ENCODE data around the gene AFF3.

The AFF3 gene

DNA sequence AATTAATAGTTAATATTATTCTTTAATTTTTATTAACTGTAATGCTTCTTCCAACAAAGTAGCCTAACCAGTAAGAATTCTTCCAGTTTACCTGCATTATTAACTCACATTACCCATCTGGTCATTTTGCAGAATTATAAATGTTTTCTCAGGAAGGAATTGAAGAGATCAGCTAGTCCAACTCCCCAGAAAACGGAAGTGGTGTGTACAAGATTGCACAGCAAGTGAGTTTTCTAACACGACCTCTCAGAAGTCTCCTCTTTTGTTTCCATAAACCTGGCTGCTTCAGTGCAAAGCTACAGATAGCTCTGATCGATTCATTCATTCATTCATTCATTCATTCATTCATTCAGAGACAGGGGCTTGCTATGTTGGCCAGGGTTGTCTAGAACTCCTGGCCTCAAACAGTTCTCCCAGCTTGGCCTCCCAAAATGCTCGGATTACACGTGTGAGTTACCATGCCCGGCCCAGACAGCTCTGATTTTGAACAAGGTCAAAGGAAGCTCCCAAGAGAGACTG lies 523.8 kb downstream of the AFF3 start:
- no peak for DNase-seq

DNA sequence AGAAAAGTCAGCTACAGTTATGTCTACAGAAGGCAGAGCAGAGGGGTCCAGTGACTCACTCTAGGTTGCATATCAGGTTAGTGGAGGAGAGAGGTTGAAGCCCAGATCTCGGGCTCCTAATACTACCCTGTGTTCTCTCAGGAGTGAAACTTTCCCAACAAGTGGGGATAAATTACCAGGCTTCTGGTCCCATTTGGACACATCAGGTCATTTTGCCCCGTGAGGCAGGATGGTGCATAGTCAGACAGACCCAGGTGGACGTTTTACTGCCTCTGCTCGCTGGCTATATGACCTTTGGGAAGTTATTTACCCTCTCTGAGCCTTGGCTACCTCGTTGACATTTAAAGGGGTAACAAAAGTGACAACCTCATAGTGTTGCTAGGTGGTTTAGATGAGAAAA lies 524.6 kb downstream of the AFF3 start:
- DNase-seq = no peak

DNA sequence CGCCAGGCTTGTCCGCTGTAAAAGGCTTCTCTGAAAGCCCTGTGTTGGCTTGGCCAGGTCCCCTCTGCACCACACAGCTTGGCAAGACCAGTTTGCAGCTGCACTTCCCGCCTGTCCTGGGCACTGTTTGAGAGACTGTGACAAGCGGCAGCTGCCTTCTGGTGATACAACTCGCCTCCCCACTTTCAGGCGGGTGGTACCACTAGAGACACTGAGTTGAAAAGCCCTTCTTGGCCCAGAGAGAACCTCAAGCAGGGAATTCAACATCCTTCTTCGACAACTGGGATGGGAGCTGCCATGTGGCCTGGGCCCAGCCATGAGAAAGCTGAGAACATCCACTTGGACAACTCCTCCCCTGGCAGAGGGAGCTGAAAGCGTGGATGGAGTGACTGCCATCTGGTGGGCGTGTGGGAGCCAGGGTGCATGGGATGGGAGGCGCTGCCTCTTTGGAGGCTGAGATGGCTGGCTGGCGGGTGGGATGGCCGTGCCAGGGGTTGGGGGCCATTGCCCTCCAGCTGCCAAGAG lies 527.1 kb downstream of the AFF3 start:
- DNase-seq = no peak

DNA sequence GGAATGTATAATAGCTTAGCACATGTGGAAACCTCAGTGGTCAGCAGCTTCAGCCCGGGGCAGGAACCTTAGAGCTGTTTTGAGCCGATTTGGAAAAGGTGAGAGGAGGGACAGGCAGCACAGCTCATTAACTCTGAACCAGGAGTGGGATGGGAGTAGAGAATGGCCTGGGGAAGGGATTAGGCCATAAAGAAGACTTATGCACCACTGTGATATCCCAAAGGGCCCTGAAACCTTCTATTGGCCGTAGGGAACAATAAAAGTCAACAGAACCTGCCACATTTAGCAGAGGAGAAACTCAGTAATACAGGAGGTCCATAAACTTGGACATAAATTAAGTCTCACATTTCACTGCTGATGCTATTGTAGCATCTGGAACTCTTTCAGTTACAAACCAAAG lies 528.4 kb downstream of the AFF3 start:
- no peak for DNase-seq

DNA sequence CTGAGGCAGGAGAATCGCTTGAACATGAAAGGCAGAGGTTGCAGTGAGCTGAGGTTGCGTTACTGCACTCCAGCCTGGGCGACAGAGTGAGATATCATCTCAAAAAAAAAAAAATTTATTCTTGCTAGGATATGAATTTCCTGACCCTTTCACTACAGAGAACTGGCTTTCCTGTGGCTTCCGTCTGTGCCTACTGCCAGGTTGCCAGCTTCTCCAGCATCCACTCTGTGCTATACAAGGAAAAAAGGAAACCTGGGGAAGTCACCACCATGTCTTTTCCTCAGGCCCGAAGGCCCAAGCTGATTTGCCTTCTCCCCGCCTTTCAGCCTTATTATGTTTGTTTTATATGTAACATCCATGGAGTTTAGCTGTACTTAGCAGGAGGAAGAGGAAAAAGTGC lies 530.6 kb downstream of the AFF3 start:
- no peak for DNase-seq

DNA sequence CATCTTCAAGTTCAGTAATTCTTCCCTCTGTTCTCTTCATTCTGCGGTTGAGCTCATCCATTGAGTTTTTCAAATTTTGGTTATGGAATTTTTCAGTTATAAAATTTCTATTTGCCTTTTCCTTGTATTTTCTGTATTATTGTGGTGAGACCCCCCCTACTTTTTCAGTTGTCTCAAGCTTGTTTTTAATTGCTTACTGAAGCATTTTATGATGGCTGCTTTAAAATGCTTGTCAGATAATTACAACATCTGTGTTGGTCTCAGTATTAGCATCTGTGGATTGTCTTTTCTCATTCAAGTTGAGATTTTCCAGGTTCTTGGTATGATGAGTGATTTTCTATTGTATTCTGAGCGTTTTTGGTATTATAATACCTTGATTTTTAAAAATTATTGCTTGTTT lies 531.4 kb downstream of the AFF3 start:
- DNase-seq = no peak

DNA sequence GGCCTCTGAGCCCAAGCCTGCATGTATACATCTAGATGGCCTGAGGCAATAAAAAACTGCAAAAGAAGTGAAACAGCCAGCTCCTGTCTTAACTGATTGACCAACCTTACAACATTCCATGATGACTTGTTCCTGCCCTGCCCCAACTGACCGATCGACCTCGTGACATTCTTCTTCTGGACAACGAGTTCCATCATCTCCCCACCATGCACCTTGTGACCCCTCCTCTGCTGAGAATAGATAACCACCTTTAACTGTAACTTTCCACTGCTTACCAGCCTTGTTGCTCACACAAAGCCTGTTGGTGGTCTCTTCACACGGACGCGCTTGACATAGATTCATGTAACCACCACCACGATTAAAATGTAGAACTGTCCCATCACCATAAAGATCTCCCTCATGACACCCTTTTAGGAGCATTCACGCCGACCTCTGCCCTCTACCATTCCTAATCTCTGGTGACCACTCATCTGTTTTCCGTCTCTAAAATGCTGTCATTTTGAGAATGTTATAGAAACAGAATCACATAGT lies 532.5 kb downstream of the AFF3 start:
- no peak for DNase-seq

DNA sequence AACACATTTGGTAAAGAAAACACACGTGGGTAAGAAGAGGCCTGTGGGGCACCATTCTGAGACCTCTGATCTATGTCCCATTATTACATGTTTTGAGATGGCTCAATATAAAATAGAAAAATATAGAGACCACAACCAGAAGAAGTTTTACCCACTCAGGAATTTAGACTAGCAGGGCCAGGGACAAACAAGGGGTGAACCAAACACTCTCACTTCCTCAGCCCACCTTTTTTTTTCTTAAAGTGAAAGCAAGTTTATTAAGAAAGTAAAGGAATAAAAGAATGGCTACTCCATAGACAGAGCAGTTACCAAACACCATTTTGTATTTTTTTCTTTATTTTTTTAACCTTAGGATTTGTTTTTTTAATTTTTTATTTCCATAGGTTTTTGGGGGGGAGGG lies 533.5 kb downstream of the AFF3 start:
- DNase-seq = no peak

DNA sequence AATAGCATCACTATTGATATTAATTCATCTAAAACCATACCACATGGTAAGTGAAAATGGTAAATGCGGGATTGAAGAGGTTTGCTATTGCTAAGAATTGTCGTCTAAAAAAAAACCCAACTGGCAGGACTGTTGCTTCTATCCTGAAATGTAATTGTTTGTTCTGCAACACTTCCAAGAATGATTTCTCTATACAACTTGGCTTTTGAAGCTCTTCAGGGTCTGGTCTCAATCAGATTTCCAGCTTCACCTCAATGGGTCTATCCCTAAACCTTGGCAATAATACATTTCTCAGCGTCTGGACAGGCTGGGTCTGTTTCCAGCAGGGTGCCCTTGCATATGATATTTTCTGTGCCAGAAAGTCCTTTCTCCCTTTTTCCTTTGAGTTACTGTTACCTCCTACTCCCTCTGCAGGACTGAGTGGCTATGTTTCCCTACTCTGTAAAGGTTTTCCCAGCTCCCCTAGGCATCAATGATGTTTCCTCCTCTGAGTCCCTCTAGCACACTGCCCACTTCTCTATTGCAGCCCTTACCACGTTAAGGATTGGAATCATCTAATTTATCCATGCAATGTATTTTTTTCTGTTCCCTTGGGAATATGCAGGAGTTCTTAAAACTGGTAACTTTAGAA lies 534.4 kb downstream of the AFF3 start:
- no peak for DNase-seq

DNA sequence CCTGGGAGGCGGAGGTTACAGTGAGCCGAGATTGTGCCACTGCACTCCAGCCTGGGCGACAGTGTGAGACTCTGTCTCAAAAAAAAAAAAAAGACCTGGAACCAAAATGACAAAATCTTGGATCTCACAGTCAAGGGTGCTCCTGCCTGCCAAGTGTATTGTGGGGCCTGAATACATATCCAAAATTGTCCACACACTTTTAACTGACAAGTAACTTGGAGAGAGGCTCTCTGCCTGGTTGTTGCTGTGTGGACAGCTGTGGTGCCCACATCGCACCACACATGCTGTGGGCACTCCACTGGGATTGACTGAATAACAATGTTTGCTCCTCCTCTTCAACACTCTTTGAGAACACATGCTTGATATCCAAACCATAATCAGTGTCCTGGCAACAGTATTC lies 534.9 kb downstream of the AFF3 start:
- DNase-seq = no peak

DNA sequence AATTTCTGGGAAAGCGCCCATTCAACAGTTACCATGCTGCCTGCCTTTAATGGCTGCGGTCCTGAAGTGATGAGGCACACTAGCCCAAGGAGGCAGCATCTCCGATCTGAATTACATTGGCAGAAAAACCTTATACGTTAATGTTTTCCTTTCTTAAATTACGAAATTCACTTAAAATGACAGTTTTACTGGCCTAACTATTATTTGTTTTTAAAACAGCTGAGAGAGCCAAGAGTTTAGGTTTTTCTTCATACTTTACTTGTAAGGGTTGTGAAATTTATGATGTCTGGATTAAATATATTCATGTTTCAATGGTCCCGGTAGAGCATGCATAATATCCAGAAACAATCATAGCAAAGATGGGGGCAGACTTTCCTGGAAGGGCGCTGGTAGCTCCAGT lies 537.4 kb downstream of the AFF3 start:
- no peak for DNase-seq

DNA sequence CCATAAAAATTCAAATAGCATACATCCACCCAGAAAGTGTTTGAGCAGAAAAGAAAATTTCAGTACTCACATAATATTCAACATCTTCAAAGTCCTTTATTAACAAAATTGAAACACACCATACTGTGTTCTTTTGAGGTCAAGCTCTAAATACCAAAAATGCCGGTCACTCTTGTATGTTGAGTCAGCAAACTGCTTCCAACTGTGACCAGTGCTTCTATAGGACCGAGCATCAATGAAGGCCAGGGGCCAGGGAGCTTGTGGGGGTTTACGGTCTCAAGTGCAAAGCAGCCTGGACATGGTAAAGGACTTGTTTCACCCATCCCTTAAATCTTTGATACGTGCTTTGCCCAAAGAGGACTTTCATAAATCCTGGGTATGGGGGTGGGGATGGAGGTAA lies 539.9 kb downstream of the AFF3 start:
- no peak for DNase-seq

DNA sequence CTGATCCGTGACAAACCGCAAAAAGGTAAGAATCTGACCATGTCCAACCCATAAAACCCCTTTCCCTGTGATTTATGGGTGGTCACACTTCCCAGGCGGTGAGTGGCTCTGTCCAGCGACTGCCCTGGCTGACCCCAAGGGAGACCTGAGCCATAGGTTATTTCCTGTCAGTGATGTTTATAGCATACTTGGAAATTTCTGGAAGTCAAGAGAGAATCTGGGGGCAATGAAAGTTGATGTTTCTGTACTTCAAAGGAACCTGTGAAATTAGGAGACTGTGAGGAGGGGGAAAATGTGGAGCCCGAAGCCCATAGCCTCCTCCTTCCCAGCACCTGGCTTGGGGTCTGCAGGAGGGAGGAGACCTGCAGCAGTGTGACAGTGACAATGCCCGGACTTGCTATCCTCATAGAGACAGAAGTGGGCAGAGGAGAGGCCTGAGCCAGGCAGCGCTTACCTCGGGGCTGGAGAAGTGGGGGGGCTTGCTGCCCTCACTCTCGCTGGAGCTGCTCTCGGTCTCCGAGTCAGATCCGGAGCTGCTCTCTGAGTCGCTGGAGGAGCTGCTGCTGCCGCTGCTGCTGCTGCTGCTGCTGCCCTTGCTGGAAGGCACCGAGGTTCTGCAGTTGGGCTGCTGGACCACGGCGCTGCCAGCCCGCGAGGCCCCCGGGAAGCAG lies 541.3 kb downstream of the AFF3 start:
- no peak for DNase-seq

DNA sequence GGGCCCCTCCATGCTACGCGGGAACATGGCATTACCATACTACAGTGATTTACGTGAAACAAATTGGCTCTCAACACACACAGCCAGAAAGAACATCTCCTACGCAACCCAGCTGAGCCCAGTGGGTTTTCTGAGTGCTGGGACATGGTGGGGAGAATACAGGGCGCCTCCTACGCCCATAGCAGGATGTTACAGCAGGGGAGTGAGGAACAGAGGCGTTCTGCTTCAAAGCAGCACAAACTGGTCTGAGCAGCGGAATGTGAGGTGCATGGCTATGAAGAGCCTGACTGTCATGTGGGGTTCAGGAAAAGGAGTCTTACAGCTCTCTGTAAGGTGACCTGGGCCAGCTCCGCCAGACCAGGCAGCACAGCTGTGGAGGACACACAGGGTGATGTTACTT lies 543.9 kb downstream of the AFF3 start:
- no peak for DNase-seq

DNA sequence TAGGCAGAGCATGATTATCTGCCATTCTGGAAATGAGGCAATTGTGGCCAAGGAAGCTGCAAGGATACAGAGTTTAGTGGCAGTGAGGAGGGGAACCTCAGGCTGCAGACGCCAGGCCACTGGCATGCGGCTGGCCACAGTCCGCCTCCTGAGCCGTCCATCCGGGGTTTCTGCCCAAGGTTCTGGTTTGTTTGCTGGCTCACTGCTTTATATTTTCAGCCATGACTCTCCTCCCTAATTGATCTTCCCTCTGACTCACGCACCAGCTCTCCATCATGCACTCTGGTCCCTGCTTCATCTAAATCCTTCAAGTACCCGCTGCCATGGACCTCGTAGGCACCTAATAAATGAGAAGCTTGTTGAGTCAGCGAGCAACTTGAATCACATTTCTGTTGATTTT lies 544.8 kb downstream of the AFF3 start:
- DNase-seq = no peak

DNA sequence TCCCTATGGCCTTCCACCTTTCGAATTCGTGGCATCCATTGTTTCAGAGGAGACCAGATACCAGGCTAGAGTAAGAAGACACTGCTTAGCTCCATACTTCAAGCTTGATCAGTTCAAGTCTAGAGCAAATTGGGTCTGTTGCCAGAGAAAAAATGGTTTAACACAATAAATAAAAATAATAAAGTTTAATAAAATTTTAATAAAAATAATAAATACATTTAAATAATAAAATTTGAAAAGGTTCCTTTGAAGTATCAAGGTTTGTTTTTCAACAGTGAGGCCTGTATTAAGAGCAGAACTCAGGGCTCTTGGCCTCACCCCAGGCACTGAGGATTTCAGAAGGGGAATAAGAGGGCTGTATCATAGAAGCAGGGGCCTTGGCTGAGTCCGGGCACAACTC lies 547.0 kb downstream of the AFF3 start:
- no peak for DNase-seq

DNA sequence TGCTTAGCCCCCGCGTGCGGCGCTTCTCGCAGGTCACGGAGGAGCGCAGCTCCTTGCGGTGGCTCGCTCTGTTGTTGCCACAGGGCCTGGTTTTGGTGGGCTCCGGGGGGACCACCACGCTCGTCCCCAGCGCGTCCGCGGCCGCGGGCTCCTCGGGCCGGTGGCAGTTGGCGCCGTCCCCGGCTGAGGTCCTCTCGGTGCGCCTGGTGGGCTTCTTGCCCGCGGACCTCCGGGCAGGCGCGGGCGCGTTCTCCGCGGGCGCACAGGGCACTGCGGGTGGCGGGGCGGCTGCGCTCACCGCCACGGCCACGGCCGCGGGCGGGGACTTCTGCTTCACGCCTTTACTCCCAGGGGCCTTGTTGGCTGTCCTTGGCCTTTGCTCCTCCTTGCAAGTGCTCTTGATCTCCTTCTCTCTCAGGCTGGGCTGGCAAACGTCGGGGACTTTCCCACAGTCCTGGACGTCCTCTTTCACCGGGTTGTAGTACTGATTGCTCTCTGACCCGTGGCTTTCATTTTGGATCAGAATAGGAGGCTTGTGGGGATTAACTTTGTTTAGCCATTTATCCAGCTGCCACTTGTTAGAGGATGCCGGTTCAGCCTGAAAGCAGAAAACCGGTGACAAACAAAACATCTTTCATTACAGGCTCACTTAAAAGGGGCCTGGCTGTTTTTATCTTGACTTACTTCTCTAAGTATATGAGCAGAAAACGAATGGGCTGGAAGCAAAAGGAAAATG lies 548.5 kb downstream of the AFF3 start:
- DNase-seq = no peak

DNA sequence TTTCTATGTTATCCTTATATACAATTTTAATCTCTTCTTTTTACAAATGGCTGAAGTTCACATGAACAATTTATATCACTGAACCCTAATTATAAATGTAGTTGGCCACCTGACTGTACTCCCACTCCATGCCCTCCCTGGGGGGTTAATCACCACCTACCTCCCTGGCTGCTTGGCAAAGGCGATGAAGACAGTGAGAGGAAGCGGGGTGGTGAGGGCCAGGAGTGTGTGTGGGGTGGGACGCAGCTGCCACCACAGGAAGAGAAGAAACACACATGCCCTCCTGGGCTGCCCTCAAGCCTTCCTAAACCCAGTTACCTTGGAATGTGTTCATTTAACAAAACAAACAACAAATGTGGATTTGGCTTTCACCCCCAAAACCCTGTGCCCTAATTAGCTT lies 565.6 kb downstream of the AFF3 start:
- DNase-seq = no peak

DNA sequence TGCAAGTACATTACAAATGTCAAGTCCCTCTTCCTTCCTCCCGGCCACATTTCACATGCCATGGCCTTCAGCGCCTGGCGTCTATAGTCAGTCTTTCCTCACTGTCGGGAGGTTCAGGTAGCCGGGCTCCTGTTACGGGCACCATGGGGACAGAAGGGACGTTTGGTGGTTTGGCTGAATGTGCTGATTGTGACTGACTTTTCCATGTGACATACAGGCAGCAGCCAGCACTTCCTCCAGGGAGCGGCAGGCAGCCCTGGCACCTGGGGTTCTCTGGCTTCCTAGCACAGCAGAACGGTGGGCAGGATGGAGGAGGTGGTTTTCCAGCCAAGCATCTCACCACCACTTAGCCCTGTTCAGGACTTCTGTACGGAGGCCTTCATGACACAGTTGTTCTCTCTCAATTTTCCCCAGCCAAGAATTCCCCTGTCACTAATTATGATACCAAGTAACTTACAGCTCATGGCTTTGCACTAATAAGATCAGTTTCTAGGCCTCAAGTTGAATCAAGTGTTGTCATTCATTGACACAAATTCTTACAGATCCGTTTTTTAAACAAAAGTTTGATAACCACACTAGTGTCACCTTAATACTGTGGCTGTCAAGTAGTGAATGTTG lies 568.6 kb downstream of the AFF3 start:
- no peak for DNase-seq

DNA sequence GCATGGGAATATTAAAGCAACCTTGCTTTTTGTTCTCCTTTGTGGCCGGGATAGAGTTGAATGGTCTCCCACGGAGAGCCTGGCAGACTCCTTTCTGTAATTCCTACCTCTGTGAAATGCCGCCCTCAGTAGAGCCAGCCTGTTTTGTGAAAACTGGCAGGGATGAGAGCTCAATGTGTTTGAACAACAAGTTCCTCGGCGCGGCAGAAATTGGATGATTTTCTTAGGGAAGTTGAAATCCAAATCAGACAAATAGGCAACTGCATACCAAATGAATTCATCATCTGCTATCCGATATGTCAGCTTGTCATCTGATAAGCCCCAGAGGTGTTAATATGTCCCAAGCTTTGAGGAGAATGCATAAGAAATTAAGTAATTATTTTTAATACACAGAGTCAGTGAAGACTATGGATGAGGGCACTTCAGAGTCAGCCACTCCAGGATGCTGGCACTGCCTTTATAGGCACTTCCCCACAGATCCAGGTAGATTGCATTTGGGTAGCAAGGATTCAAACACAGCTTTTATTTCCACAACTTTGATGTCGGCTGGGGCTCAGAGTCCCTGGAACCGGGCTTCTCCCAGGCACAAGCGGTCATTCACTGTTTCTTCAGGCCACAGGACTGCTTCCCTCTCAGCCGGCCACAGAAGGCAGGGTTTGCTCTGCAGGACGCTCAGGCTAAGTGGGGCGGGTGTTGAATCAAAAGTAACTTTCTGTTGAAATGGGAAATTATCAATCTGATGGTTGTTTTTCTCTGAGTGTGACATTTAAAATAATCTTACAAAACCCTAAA lies 569.8 kb downstream of the AFF3 start:
- DNase-seq = no peak

DNA sequence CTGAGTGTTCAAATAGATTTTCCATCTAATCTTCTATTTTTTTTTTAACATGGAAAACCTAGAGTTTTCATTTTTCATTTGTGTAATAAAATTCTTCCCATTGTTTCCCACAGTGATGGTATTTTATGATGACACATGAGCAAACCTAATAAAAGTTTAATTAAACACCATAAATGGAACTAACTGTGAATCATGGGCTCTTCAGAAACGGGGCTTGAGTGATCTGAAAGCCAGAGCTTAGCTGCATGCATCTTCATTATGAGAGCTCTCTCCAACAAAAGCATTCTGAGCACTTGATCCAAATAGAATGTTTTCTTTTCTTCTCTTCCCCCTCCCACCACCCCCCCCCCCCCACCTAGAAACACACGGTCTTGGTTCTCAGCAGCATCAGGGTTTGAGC lies 570.4 kb downstream of the AFF3 start:
- no peak for DNase-seq

DNA sequence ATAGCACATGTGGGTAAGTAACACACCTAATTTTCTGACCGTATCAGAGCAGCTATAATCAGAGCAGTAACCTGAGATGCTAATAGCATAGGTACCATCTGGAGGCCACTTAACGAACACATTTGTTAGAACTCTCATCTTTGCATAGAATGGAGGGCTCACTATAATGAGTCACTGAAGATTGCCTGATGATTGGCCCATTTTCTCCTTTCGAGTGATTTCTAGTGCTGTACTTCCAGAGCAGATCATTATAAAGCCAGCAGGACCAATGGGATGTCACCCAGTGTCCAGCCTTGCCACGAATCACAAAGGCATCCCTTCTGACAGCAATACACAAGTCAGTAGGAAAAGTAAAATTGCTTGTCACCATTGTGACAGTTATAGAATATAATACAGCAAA lies 570.9 kb downstream of the AFF3 start:
- no peak for DNase-seq
